Measurements from ENCODE around the gene CCL22.

DNA sequence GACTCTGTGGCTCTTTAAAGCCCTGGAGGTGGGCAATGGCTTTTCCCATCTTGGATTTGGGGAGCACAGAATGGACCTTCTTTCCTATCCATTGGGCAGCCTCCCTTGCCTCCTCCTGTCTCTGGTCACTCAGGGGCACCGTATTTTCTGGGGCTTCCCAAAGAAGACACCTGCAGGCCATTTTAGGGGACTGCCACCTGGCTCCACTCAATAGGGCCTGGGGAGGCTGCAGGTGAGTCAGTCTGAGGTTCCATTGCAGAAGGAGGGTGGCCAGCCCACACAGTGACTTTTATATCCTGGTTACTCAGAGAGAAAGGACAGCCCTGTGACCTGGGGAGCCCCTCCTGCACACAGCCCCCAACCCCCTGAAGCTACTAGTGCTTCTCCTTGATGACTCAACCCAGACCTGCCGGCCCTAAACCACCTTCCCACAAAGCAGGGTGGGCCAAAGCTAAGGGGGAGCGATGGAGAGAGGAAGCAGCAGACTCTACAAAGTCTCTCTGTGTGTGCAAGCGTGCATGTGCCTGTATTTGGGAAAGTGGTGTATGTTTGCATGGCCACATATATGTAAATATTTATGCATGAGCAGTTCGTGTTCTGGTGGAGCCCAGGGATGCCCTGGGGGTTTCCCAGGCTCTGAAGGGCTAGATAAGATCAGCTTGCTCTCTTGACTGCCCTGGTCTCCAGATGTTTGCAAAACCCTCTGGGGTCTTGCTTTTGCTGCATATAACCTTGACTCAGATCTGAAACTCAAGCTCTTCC lies 18.7 kb downstream of the CCL22 start:
- TF ChIP-seq, protein P1, sequence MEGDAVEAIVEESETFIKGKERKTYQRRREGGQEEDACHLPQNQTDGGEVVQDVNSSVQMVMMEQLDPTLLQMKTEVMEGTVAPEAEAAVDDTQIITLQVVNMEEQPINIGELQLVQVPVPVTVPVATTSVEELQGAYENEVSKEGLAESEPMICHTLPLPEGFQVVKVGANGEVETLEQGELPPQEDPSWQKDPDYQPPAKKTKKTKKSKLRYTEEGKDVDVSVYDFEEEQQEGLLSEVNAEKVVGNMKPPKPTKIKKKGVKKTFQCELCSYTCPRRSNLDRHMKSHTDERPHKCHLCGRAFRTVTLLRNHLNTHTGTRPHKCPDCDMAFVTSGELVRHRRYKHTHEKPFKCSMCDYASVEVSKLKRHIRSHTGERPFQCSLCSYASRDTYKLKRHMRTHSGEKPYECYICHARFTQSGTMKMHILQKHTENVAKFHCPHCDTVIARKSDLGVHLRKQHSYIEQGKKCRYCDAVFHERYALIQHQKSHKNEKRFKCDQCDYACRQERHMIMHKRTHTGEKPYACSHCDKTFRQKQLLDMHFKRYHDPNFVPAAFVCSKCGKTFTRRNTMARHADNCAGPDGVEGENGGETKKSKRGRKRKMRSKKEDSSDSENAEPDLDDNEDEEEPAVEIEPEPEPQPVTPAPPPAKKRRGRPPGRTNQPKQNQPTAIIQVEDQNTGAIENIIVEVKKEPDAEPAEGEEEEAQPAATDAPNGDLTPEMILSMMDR (conservative IDR thresholded peaks at IDR 0.05; ENCODE audit: low read depth, low read length) = no peak
- TF ChIP-seq EZH2 (IDR thresholded peaks at IDR 0.05; ENCODE audit: borderline replicate concordance, low read depth, low read length, poor library complexity, severe bottlenecking) = no peak
